Vagina (tissue), 2 donors: Measurements from ENCODE around the gene TMEM135.

Source experiments
- CTCF ChIP-seq, 3 experiments: fragments of 450-650 bp in 2 of 3; fragments of 200-600 bp in 1 of 3; sonication (generic) in 1 of 3; IDR thresholded peaks; one replicate each; pipeline ENCODE4 v1.5.1; 2017 to 2019; ENCODE audit warnings: antibody characterized with exemption in 3 of 3, mild to moderate bottlenecking in 2 of 3, moderate library complexity in 2 of 3
- POLR2A ChIP-seq, 2 donors: fragments of 450-650 bp; IDR thresholded peaks; one replicate each; pipeline ENCODE4 v1.6.1; 2017; ENCODE audit warnings: antibody characterized with exemption in 2 of 2, mild to moderate bottlenecking in 2 of 2, moderate library complexity in 2 of 2
- POLR2AphosphoS5 ChIP-seq, 2 donors: sonication (generic); formaldehyde crosslinking; IDR thresholded peaks; one replicate each; pipeline ENCODE4 v1.9.0; 2017; ENCODE audit warnings: antibody characterized with exemption in 2 of 2, mild to moderate bottlenecking in 2 of 2, low read depth in 1 of 2; ENCODE audit not compliant: insufficient read depth in 1 of 2

DNA sequence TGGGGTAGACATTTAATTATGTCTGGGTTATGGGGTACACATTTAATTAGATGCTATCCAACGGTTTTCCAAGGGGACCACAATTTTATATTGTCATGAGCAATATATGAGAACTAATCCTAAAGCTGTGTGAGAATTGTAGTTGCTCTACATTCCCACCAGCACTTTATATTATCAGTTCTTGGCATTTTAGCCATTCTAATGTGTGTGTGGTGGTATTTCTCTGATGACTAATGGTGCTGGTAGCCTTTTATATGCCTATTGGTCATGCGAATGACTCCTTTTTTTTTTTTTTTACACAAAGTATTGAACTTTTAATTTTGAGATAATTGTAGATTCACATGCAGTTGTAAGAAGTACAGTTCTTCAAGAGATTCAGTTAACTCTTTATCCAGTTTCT lies 26.2 kb downstream of the TMEM135 start:
- TF ChIP-seq CTCF (IDR thresholded peaks at IDR 0.05): no peak
- TF ChIP-seq POLR2AphosphoS5 (IDR thresholded peaks at IDR 0.05; ENCODE audit: insufficient read depth in 1 of 2, low read depth in 1 of 2): no peak
- TF ChIP-seq POLR2A (IDR thresholded peaks at IDR 0.05): no peak
